Measurements from ENCODE around the gene NABP1.

- no peak for TF ChIP-seq CTCF (IDR thresholded peaks at IDR 0.05)
- TF ChIP-seq ZFX (IDR thresholded peaks at IDR 0.05; ENCODE audit: borderline replicate concordance) = no peak
These were observed 14.7 kb downstream of the NABP1 start for GRCh38 chr2:191692502-191693115.
